Activated naive CD4-positive, alpha-beta T cell treated with anti-CD3 and anti-CD28 coated beads, Interleukin-2, amount 50 U/mL, for 72 hours (primary cell): ENCODE results near the gene IL20. TPM values are rescaled to one million over a fixed set of nuclear protein-coding genes. Genes with fewer than 3 reads are reported as not detected.
A peak's percentile ranks its signal among the peaks of the same experiment; 100 is the strongest.

Experiments
- ATAC-seq, 2 donors: fragments of 150-1000 bp; cut with Tn5 transposase; 2 replicates each; pipeline ENCODE4 v1.10.0; 2021; ENCODE audit warnings: mild to moderate bottlenecking in 2 of 2, moderate library complexity in 2 of 2
- DNase-seq, 2 donors: peaks; one replicate each; pipeline ENCODE4 v3.0.0; 2021 to 2022; ENCODE audit warnings: low spot score in 2 of 2
- H3K27ac Mint-ChIP-seq, 2 donors: one replicate each; pipeline ENCODE4 v1.8.0; 2022; ENCODE audit warnings: mild to moderate bottlenecking in 2 of 2, mixed read lengths in 2 of 2
- H3K36me3 Mint-ChIP-seq, 2 donors: one replicate each; pipeline ENCODE4 v1.8.0; 2022; ENCODE audit warnings: mixed read lengths in 2 of 2
- H3K9me3 Mint-ChIP-seq, 2 donors: one replicate each; pipeline ENCODE4 v1.8.0; 2022; ENCODE audit warnings: mixed read lengths in 2 of 2
- total RNA-seq, 2 donors: library from RNA; stranded (reverse); gene quantifications; one replicate each; pipeline ENCODE4 v1.2.3, GENCODE V29; 2022

IL20 gene
- total RNA-seq, 2 donors from 2014 or later = not detected

- ATAC-seq = no peak
- Mint-ChIP-seq H3K36me3 (peaks cover 37 to 58% of the 10 kb centered on the region in 2 donors), H3K27ac (peak overlapping the region; percentile 93 to 98), H3K9me3 (peaks cover 0 to 7% of the 10 kb centered on the region in 2 donors)
- no peak for DNase-seq
Observed at GRCh38 chr1:206904423-206905142, 39.2 kb downstream of the IL20 start.

GRCh38 chr1:206905295-206906164, 40.1 kb downstream of the IL20 start:
- peak overlapping the region; percentile 93 to 98 for H3K27ac Mint-ChIP-seq
- DNase-seq (peak; percentile 46 to 69), ATAC-seq (peak; percentile 93 to 95)
- H3K36me3 Mint-ChIP-seq = peaks cover 37 to 58% of the 10 kb centered on the region in 2 donors
- peaks cover 0 to 7% of the 10 kb centered on the region in 2 donors for H3K9me3 Mint-ChIP-seq

GRCh38 chr1:206907304-206907991, 42.0 kb downstream of the IL20 start:
- H3K36me3 Mint-ChIP-seq = peaks cover 41 to 52% of the 10 kb centered on the region in 2 donors
- DNase-seq = no peak
- H3K27ac Mint-ChIP-seq = peak overlapping the region in 1 of 2 donors; percentile 6
- no peak for ATAC-seq
- peaks cover 0 to 7% of the 10 kb centered on the region in 2 donors for H3K9me3 Mint-ChIP-seq

- H3K9me3 Mint-ChIP-seq = peaks cover 0 to 7% of the 10 kb centered on the region in 2 donors
- ATAC-seq = no peak
- H3K27ac Mint-ChIP-seq = peak overlapping the region; percentile 6
- no peak for DNase-seq
- peaks cover 37 to 46% of the 10 kb centered on the region in 2 donors for H3K36me3 Mint-ChIP-seq
Observed at GRCh38 chr1:206908038-206908437, 42.6 kb downstream of the IL20 start.

- Mint-ChIP-seq H3K9me3 (peaks cover 0 to 7% of the 10 kb centered on the region in 2 donors), H3K27ac (peak overlapping the region in 1 of 2 donors; percentile 76), H3K36me3 (peaks cover 30 to 33% of the 10 kb centered on the region in 2 donors)
- ATAC-seq (peak; percentile 17 to 38), DNase-seq (peak; percentile 47 to 65)
Observed at GRCh38 chr1:206909161-206909882, 43.9 kb downstream of the IL20 start.

GRCh38 chr1:206909883-206910318, 44.5 kb downstream of the IL20 start:
- Mint-ChIP-seq H3K9me3 (peaks cover 0 to 2% of the 10 kb centered on the region in 2 donors), H3K36me3 (peaks cover 24 to 27% of the 10 kb centered on the region in 2 donors), H3K27ac (no peak overlapping the region)
- ATAC-seq (no peak), DNase-seq (no peak)

- H3K36me3 Mint-ChIP-seq = peaks cover 19 to 29% of the 10 kb centered on the region in 2 donors
- DNase-seq (no peak), ATAC-seq (peak; percentile 35 to 43)
- H3K27ac Mint-ChIP-seq = no peak overlapping the region
- no peaks in the 10 kb centered on the region for H3K9me3 Mint-ChIP-seq
Observed at GRCh38 chr1:206911064-206911663, 45.7 kb downstream of the IL20 start.

GRCh38 chr1:206912445-206913095, 47.1 kb downstream of the IL20 start:
- H3K27ac Mint-ChIP-seq = no peak overlapping the region
- peak in 1 of 2 donors; percentile 71 for DNase-seq
- peaks cover 24 to 28% of the 10 kb centered on the region in 2 donors for H3K36me3 Mint-ChIP-seq
- no peaks in the 10 kb centered on the region for H3K9me3 Mint-ChIP-seq
- ATAC-seq = peak; percentile 36 to 52

- no peaks in the 10 kb centered on the region for H3K9me3 Mint-ChIP-seq
Observed at GRCh38 chr1:206913766-206914537, 48.5 kb downstream of the IL20 start.

GRCh38 chr1:206915030-206915735, 49.8 kb downstream of the IL20 start:
- H3K36me3 Mint-ChIP-seq = peaks cover 22 to 36% of the 10 kb centered on the region in 2 donors
- H3K27ac Mint-ChIP-seq = no peak overlapping the region
- H3K9me3 Mint-ChIP-seq = no peaks in the 10 kb centered on the region
- DNase-seq (no peak), ATAC-seq (no peak)

More at GRCh38 chr1:206913766-206914537, 48.5 kb downstream of the IL20 start:
- no peak overlapping the region for H3K27ac Mint-ChIP-seq
- ATAC-seq (no peak), DNase-seq (no peak)
- peaks cover 17 to 30% of the 10 kb centered on the region in 2 donors for H3K36me3 Mint-ChIP-seq

- Mint-ChIP-seq H3K36me3 (peaks cover 31 to 42% of the 10 kb centered on the region in 2 donors), H3K27ac (no peak overlapping the region), H3K9me3 (no peaks in the 10 kb centered on the region)
- DNase-seq (no peak), ATAC-seq (peak in 1 of 2 donors; percentile 60)
Observed at GRCh38 chr1:206916000-206916709, 50.7 kb downstream of the IL20 start.

- ATAC-seq (no peak), DNase-seq (no peak)
- peak overlapping the region in 1 of 2 donors; percentile 16 for H3K27ac Mint-ChIP-seq
- no peaks in the 10 kb centered on the region for H3K9me3 Mint-ChIP-seq
- peaks cover 27 to 32% of the 10 kb centered on the region in 2 donors for H3K36me3 Mint-ChIP-seq
Observed at GRCh38 chr1:206918076-206918475, 52.7 kb downstream of the IL20 start.
